K562 (cell line): ENCODE measurements around the gene KLF17. TPM values are rescaled to one million over a fixed set of nuclear protein-coding genes. Genes with fewer than 3 reads are reported as not detected.

Experiments used
- ATAC-seq: fragments of 200-7000 bp; cut with Tn5 transposase; 3 replicates; pipeline ENCODE4 v1.9.1; 2020; ENCODE audit warnings: moderate library complexity
- BruUV-seq: library from RNA; stranded (reverse); fragments of 400-500 nt; replicated peaks from 2 replicates; lab custom pipeline; 2021; lab: Mats Ljungman, UMichigan
- CTCF ChIA-PET: fragments of 300-600 bp; formaldehyde crosslinking; extraction: SDS; loops from one replicate; lab custom pipeline; 2021; ENCODE audit warnings: low intra/inter-chr PET ratio; lab: Yijun Ruan, JAX
- POLR2A ChIA-PET: fragments of 300-600, 350-650 bp; sonication (Branson Sonifier 250); formaldehyde crosslinking; extraction: SDS; loops from one replicate; lab custom pipeline; 2021; ENCODE audit warnings: antibody characterized with exemption, inconsistent platforms; lab: Yijun Ruan, JAX
- DNase-seq, 4 experiments: peaks; one replicate each; pipeline versions ENCODE4 v3.0.0 to v3.0.0-alpha.2; 2011 to 2018; ENCODE audit warnings: low spot score in 3 of 4, mixed read lengths in 3 of 4; ENCODE audit errors: extremely low read depth in 1 of 4
- FAIRE-seq: peaks from 2 replicates; lab custom pipeline; 2011; peaks lifted over from hg19 to GRCh38; lab: Jason Lieb, UNC
- H2AFZ ChIP-seq: 2 replicates; pipeline ENCODE4 v1.6.0; 2011; ENCODE audit warnings: low read depth, low read length, control low read depth, inconsistent platforms
- H3K27ac ChIP-seq: fragments of 200-600 bp; 3 replicates; pipeline ENCODE4 v1.8.0; 2011; ENCODE audit warnings: low read depth, mild to moderate bottlenecking, control low read depth, inconsistent platforms, low read length, moderate library complexity, mixed read lengths; ENCODE audit errors: extremely low read depth
- H3K27me3 ChIP-seq, 2 experiments: fragments of 300-600 bp in 1 of 2; 2 replicates in 1 of 2; 3 replicates in 1 of 2; pipeline versions ENCODE4 v1.6.0 to v1.8.0; 2011; ENCODE audit warnings: inconsistent platforms in 2 of 2, low read length in 2 of 2, mild to moderate bottlenecking in 1 of 2, mixed read lengths in 1 of 2, moderate library complexity in 1 of 2; ENCODE audit not compliant: control insufficient read depth in 2 of 2, insufficient read depth in 2 of 2
- H3K36me3 ChIP-seq: fragments of 300-600 bp; 3 replicates; pipeline ENCODE4 v1.8.0; 2011; ENCODE audit warnings: mild to moderate bottlenecking, low read length, inconsistent platforms; ENCODE audit not compliant: control insufficient read depth, insufficient read depth
- H3K4me1 ChIP-seq, 2 experiments: fragments of 200-600 bp in 1 of 2; replicated peaks in 1 of 2; 2 replicates in 1 of 2; 3 replicates in 1 of 2; pipeline versions ENCODE4 v1.5.1 to v1.8.0; 2011; ENCODE audit warnings: inconsistent platforms in 2 of 2, low read length in 2 of 2, mild to moderate bottlenecking in 1 of 2, mixed read lengths in 1 of 2, moderate library complexity in 1 of 2; ENCODE audit not compliant: control insufficient read depth in 2 of 2, insufficient read depth in 2 of 2
- H3K4me2 ChIP-seq: 2 replicates; pipeline ENCODE4 v1.6.1; 2011; ENCODE audit warnings: low read length, control low read depth, inconsistent platforms, mixed read lengths; ENCODE audit not compliant: insufficient read depth
- H3K4me3 ChIP-seq: fragments of 200-600 bp; sonication (generic), shearing (Covaris generic); 2 replicates; pipeline ENCODE4 v1.5.1; 2016; ENCODE audit warnings: control low read depth, inconsistent platforms
- H3K79me2 ChIP-seq: fragments of 200-600 bp; 3 replicates; pipeline ENCODE4 v1.8.0; 2011; ENCODE audit warnings: low read length, inconsistent platforms; ENCODE audit not compliant: control insufficient read depth, insufficient read depth
- H3K9ac ChIP-seq, 2 experiments: 2 replicates each; pipeline versions ENCODE4 v1.6.0 to v1.6.1; 2011; ENCODE audit warnings: low read depth in 2 of 2, low read length in 2 of 2, control low read depth in 1 of 2, inconsistent platforms in 1 of 2, mild to moderate bottlenecking in 1 of 2, mixed read lengths in 1 of 2; ENCODE audit not compliant: insufficient read depth in 1 of 2
- H3K9me1 ChIP-seq: one replicate; pipeline ENCODE4 v1.6.0; 2011; ENCODE audit warnings: inconsistent platforms, mild to moderate bottlenecking, low read length, moderate library complexity; ENCODE audit not compliant: control insufficient read depth, insufficient read depth
- H3K9me3 ChIP-seq: replicated peaks from 2 replicates; pipeline ENCODE4 v1.5.1; 2011; ENCODE audit warnings: low read depth, low read length, inconsistent platforms; ENCODE audit not compliant: control insufficient read depth, insufficient read depth
- H4K20me1 ChIP-seq: replicated peaks from 2 replicates; pipeline ENCODE4 v1.6.1; 2011; ENCODE audit warnings: low read length, inconsistent platforms, mixed read lengths; ENCODE audit not compliant: control insufficient read depth, insufficient read depth
- ARID1B ChIP-seq: fragments of 450-650 bp; IDR thresholded peaks from 2 replicates; pipeline ENCODE4 v1.6.1; 2016; ENCODE audit warnings: antibody characterized with exemption, mild to moderate bottlenecking, inconsistent platforms
- BCOR ChIP-seq: fragments of 450-650 bp; IDR thresholded peaks from 2 replicates; pipeline ENCODE4 v1.6.1; 2016
- GATA2 ChIP-seq: sonication (generic); formaldehyde crosslinking; IDR thresholded peaks from 2 replicates; pipeline ENCODE4 v1.4.0; 2020; ENCODE audit warnings: mild to moderate bottlenecking, missing genetic modification reagents
- IFI16 ChIP-seq: fragments of 250-450 bp; sonication (Bioruptor Pico); IDR thresholded peaks from 2 replicates; pipeline ENCODE4 v2.1.2; 2022; ENCODE audit warnings: mild to moderate bottlenecking, inconsistent platforms
- PHF21A ChIP-seq: fragments of 450-650 bp; IDR thresholded peaks from 2 replicates; pipeline ENCODE4 v1.6.1; 2017; ENCODE audit warnings: low read depth, borderline replicate concordance
- TCF7 ChIP-seq: sonication (generic); IDR thresholded peaks from 2 replicates; pipeline ENCODE4 v1.6.1; 2016; ENCODE audit warnings: antibody characterized with exemption, borderline replicate concordance
- TRIM28 ChIP-seq: fragments of 450-650 bp; IDR thresholded peaks from 2 replicates; pipeline ENCODE4 v1.6.1; 2017
- YY1 ChIP-seq, 3 experiments: IDR thresholded peaks; 2 replicates each; pipeline ENCODE4 v1.6.1; 2011; ENCODE audit warnings: low read length in 2 of 3, mild to moderate bottlenecking in 2 of 3, moderate library complexity in 2 of 3, borderline replicate concordance in 1 of 3, control low read depth in 1 of 3, low read depth in 1 of 3; ENCODE audit not compliant: insufficient read depth in 3 of 3, insufficient replicate concordance in 2 of 3, control insufficient read depth in 1 of 3, insufficient read length in 1 of 3; ENCODE audit errors: extremely low read depth in 1 of 3
- ZFX ChIP-seq: sonication (generic); formaldehyde crosslinking; IDR thresholded peaks from 2 replicates; pipeline ENCODE4 v1.8.0; 2022; ENCODE audit warnings: mild to moderate bottlenecking, missing genetic modification reagents, moderate library complexity
- ZNF696 ChIP-seq: fragments of 250-450 bp; sonication (Bioruptor Pico); conservative IDR thresholded peaks from 2 replicates; pipeline ENCODE4 v1.4.0; 2020; ENCODE audit warnings: mild to moderate bottlenecking, moderate library complexity
- WGBS: fragments of 100-300 bp; shearing (Covaris generic); methylation state at CpG from one replicate; pipeline ENCODE4 v1.1.6; 2016; ENCODE audit warnings: low coverage, mixed read lengths; ENCODE audit not compliant: insufficient coverage; ENCODE audit errors: missing lambda C conversion rate; 5-methylcytosine and 5-hydroxymethylcytosine counted together
- in situ Hi-C: fragments of 300-500 bp; cut with MboI; formaldehyde crosslinking; loops from 4 replicates; pipeline ENCODE4 v1.15.0; 2018; ENCODE audit warnings: inconsistent platforms, mixed read lengths
- intact Hi-C: fragments of 100-400 bp; cut with micrococcal nuclease; formaldehyde crosslinking; loops from 2 replicates; pipeline ENCODE4 v1.14.2; 2022
- polyA plus RNA-seq, 8 experiments: library from polyadenylated mRNA; depleted of rRNA in 4 of 8; stranded (reverse) in 5 of 8; unstranded in 3 of 8; fragments of >200 nt; fragmentation: Nextera tagmentation in 2 of 8; fragmentation: Illumina TruSeq in 1 of 8; extraction: Ambion mirVana in 2 of 8; extraction: Trizol in 1 of 8; gene quantifications; 2 replicates each; pipeline versions ENCODE4 v1.2.1 to v1.2.3, GENCODE V29; 2011 to 2014; ENCODE audit warnings: inconsistent platforms in 1 of 8, missing spikeins in 1 of 8
- total RNA-seq, 7 experiments: library from RNA; depleted of rRNA in 6 of 7; stranded (reverse); fragments of >200 nt in 6 of 7; fragmentation: Illumina TruSeq in 2 of 7; extraction: Trizol in 2 of 7; gene quantifications; 2 replicates each; pipeline versions ENCODE4 v1.2.1 to v1.2.3, GENCODE V29; 2011 to 2021; ENCODE audit warnings: low replicate concordance in 1 of 7
- TF ChIP-seq, protein P1 (sequence below), 2 experiments: fragments of 450-650 bp; IDR thresholded peaks; 2 replicates each; pipeline ENCODE4 v1.6.1; 2016; ENCODE audit warnings: mild to moderate bottlenecking in 2 of 2, borderline replicate concordance in 1 of 2, low read depth in 1 of 2, moderate library complexity in 1 of 2

The KLF17 gene
- total and polyA plus RNA-seq, 9 of the 15 experiments (the other 6 are each of a cell fraction or from before 2014, with no cell fraction given), result 0.01 to 0.24 (median 0.13) TPM; not detected in 6

- Histone ChIP-seq H3K4me1 (no peaks in the 10 kb centered on the region), H3K9ac (no peak overlapping the region), H3K4me3 (no peak overlapping the region), H3K27ac (no peak overlapping the region), H3K9me1 (no peaks in the 10 kb centered on the region), H3K36me3 (no peaks in the 10 kb centered on the region), H2AFZ (0 out of 2 replicates have a peak overlapping the region, but pooled peaks have one; percentile 2), H4K20me1 (no peaks in the 10 kb centered on the region), H3K79me2 (no peaks in the 10 kb centered on the region), H3K9me3 (peaks cover 8% of the 10 kb centered on the region), H3K4me2 (no peak overlapping the region), H3K27me3 (peaks cover 16 to 32% of the 10 kb centered on the region in 2 experiments; a peak in 4 of 5 replicates)
- BruUV-seq, result no TSS peak
- DNase-seq, result no peak
- in situ Hi-C loops, result no loop called here
- CTCF ChIA-PET, result no interaction called here
- 10% methylated on average over 28 of the region's 28 CpGs for WGBS
- POLR2A ChIA-PET, result no interaction called here
- ATAC-seq, result peak; percentile 56; the same call in 1 of the 3 replicates
- intact Hi-C loops, result no loop called here
- FAIRE-seq, result no peak
- TF ChIP-seq, protein P1, sequence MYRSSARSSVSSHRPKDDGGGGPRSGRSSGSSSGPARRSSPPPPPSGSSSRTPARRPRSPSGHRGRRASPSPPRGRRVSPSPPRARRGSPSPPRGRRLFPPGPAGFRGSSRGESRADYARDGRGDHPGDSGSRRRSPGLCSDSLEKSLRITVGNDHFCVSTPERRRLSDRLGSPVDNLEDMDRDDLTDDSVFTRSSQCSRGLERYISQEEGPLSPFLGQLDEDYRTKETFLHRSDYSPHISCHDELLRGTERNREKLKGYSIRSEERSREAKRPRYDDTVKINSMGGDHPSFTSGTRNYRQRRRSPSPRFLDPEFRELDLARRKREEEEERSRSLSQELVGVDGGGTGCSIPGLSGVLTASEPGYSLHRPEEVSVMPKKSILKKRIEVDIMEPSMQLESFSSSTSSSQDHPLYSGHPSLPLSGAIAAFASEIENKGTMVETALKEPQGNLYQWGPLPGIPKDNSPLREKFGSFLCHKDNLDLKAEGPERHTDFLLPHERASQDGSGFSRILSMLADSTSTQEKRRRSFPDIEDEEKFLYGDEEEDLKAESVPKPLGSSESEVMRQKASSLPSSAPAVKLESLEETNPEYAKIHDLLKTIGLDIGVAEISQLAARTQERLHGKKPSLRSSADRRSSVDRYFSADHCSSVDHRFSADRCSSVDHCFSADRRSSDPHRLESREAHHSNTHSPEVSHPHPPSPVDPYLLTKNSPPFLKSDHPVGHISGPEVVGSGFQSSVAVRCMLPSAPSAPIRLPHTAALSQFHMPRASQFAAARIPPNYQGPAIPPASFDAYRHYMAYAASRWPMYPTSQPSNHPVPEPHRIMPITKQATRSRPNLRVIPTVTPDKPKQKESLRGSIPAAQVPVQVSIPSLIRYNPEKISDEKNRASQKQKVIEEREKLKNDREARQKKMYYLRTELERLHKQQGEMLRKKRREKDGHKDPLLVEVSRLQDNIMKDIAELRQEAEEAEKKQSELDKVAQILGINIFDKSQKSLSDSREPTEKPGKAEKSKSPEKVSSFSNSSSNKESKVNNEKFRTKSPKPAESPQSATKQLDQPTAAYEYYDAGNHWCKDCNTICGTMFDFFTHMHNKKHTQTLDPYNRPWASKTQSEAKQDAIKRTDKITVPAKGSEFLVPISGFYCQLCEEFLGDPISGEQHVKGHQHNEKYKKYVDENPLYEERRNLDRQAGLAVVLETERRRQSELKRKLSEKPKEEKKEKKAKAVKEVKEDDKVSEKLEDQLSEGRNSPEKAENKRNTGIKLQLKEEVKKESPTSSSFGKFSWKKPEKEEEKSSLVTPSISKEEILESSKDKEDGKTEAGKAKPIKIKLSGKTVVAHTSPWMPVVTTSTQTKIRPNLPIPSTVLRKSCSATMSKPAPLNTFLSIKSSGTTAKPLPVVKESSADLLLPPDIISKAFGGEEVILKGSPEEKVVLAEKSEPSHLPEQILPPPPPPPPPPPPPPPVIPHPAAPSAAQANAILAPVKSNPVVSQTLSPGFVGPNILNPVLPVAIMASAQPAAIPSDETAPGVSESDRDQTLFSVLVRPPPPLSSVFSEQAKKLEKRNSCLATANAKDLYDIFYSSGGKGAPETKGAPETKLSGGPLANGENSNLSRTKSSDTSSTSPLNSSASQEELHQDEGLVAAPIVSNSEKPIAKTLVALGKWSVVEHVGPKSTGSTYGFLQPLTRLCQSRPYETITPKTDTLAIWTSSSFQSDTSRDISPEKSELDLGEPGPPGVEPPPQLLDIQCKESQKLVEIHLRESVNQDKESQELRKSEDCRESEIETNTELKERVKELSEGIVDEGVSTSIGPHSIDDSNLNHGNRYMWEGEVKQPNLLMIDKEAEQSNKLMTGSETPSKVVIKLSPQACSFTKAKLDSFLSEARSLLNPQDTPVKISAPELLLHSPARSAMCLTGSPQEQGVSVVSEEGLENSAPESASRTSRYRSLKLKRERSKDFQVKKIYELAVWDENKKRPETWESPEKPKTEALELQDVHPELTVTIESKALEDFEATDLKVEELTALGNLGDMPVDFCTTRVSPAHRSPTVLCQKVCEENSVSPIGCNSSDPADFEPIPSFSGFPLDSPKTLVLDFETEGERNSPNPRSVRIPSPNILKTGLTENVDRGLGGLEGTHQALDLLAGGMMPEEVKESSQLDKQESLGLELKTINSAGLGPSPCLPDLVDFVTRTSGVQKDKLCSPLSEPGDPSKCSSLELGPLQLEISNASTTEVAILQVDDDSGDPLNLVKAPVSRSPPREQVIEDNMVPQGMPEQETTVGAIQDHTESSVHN (IDR thresholded peaks at IDR 0.05; ENCODE audit: borderline replicate concordance in 1 of 2, low read depth in 1 of 2), result no peak
- TF ChIP-seq YY1 (IDR thresholded peaks at IDR 0.05; ENCODE audit: borderline replicate concordance in 1 of 3, control insufficient read depth in 1 of 3, extremely low read depth in 1 of 3, insufficient read depth in 3 of 3, insufficient read length in 1 of 3, insufficient replicate concordance in 2 of 3, low read depth in 1 of 3, low read length in 2 of 3), result no peak
- no peak for TF ChIP-seq TCF7
- TF ChIP-seq TRIM28, result no peak
- TF ChIP-seq PHF21A, result no peak
- no peak for TF ChIP-seq ZFX (CRISPR knock-in tag)
- no peak for TF ChIP-seq BCOR
- no peak for TF ChIP-seq ZNF696 (CRISPR knock-in tag)
- no peak for TF ChIP-seq ARID1B
- no peak for TF ChIP-seq GATA2 (CRISPR knock-in tag)
- no peak for TF ChIP-seq IFI16 (CRISPR knock-in tag)
Observed at GRCh38 chr1:44146536-44147361, 28.1 kb downstream of the KLF17 start.
